ENCODE data around the gene SLC35E4.
"Not testable (repeated sequence)": the region's sequence is repeated elsewhere in the genome, so short reads cannot be mapped to it uniquely, and the experiment has no call there.

DNA sequence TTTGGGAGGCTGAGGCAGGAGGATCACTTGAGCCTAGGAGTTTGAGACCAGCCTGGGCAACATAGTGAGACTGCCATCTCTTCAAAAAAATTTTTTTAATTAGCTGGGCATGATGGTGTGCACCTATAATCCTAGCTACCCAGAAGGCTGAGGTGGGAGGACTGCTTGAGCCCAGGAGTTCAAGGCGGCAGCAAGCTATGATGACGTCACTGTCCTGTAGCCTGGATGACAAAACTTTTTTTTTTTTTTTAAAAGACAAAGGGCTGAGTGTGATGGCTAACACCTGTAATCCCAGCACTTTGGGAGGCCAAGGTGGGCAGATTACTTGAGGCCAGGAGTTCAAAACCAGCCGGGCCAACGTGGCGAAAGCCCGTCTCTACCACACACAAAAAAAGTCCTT, 15.7 kb upstream of the SLC35E4 start:
- TF ChIP-seq, protein P1, sequence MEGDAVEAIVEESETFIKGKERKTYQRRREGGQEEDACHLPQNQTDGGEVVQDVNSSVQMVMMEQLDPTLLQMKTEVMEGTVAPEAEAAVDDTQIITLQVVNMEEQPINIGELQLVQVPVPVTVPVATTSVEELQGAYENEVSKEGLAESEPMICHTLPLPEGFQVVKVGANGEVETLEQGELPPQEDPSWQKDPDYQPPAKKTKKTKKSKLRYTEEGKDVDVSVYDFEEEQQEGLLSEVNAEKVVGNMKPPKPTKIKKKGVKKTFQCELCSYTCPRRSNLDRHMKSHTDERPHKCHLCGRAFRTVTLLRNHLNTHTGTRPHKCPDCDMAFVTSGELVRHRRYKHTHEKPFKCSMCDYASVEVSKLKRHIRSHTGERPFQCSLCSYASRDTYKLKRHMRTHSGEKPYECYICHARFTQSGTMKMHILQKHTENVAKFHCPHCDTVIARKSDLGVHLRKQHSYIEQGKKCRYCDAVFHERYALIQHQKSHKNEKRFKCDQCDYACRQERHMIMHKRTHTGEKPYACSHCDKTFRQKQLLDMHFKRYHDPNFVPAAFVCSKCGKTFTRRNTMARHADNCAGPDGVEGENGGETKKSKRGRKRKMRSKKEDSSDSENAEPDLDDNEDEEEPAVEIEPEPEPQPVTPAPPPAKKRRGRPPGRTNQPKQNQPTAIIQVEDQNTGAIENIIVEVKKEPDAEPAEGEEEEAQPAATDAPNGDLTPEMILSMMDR (IDR thresholded peaks at IDR 0.05): not testable (repeated sequence)
- not testable (repeated sequence) for TF ChIP-seq POLR2A (IDR thresholded peaks at IDR 0.05)

All from adrenal gland (tissue), 5 donors.